ENCODE results near the gene ZNF281. TPM values are rescaled to one million over a fixed set of nuclear protein-coding genes. Genes with fewer than 3 reads are reported as not detected.

The ZNF281 gene
- total RNA-seq, 6 donors from 2014 or later, result 11.4 to 26.8 (median 16.6) TPM

DNA sequence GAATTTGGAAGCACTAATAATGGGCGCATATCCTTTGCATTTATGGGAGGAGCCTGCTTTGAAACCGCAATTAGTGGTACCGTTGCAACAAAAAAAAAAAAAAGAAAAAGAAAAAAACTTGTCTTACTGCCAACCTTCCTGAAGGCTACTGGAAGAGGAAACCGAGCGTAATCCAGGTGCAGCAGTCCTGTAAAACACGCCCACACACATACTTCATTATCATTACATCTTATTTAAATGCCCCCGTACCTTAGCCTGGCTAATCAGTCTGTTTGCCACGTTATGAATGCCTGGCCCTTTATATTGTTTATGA lies 686 bp upstream of the ZNF281 start:
- Histone ChIP-seq H3K4me3 (peak overlapping the region in 3 of 4 donors; percentile 78 to 98 (median 86)), H3K36me3 (peaks cover 0 to 10% (median 3%) of the 10 kb centered on the region in 4 donors), H3K4me1 (peaks cover 37 to 51% (median 43%) of the 10 kb centered on the region in 4 donors), H3K27ac (peak overlapping the region; percentile 91 to 96 (median 94)), H3K27me3 (no peaks in the 10 kb centered on the region), H3K9me3 (no peaks in the 10 kb centered on the region)
- WGBS, 2 donors, result 4 to 8% methylated on average over 8 of the region's 8 CpGs
- no peak for TF ChIP-seq POLR2AphosphoS5 (IDR thresholded peaks at IDR 0.05)
- no peak for TF ChIP-seq POLR2A (IDR thresholded peaks at IDR 0.05)
- TF ChIP-seq CTCF (IDR thresholded peaks at IDR 0.05), result no peak
- TF ChIP-seq EP300 (IDR thresholded peaks at IDR 0.05), result no peak
- peak in 1 of 2 donors; percentile 42 for DNase-seq
- peak; percentile 5 to 37 for ATAC-seq (ENCODE audit: low FRiP score in 2 of 2)

DNA sequence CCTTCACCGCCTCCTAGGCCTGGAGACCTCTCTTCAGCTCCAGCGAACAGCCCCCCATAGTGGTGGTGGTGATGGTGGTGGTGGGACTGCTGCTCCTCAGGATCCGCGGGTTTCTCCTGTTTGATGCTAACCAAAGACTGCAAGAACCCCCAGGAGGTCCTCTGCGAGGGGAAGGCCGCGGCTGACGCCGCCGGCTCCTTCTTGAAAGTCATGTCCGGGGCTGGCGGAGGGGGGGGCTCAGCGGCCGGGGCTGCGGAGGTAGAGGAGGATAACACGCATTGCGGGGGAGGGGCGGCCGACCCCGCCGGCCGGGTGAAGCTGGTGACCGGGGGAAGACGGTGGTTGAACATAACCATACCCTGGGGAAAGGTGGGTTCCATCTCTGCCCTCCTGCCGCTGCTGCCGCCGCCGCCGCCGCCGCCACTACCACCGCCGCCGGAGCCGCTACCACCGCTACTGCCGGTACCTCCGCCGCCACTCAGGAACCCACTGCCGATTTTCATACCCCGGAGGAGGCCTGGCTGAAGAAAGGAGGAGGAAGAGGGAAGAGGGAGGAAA lies 554 bp downstream of the ZNF281 start:
- ATAC-seq (ENCODE audit: low FRiP score in 2 of 2) (peak; percentile 30 to 59), DNase-seq (peak; percentile 49 to 91)
- H3K4me1 ChIP-seq, result peaks cover 34 to 51% (median 45%) of the 10 kb centered on the region in 4 donors

GRCh38 chr1:200406161-200406797 lies 3.6 kb downstream of the ZNF281 start:
- 93 to 95% methylated on average over 8 of the region's 8 CpGs for WGBS, 2 donors
- ATAC-seq (ENCODE audit: low FRiP score in 2 of 2) (no peak), DNase-seq (no peak)
- TF ChIP-seq POLR2A (IDR thresholded peaks at IDR 0.05) (no peak), EP300 (IDR thresholded peaks at IDR 0.05) (no peak), CTCF (IDR thresholded peaks at IDR 0.05) (no peak), POLR2AphosphoS5 (IDR thresholded peaks at IDR 0.05) (no peak)
- Histone ChIP-seq H3K4me3 (no peak overlapping the region), H3K9me3 (no peaks in the 10 kb centered on the region), H3K4me1 (peaks cover 42 to 72% (median 47%) of the 10 kb centered on the region in 4 donors), H3K27ac (no peak overlapping the region), H3K36me3 (peaks cover 0 to 17% (median 3%) of the 10 kb centered on the region in 4 donors), H3K27me3 (no peaks in the 10 kb centered on the region)

More for the DNA sequence above, 554 bp downstream of the ZNF281 start:
- Histone ChIP-seq H3K9me3 (no peaks in the 10 kb centered on the region), H3K36me3 (peaks cover 0 to 16% (median 3%) of the 10 kb centered on the region in 4 donors), H3K27ac (peak overlapping the region; percentile 91 to 96 (median 94)), H3K27me3 (no peaks in the 10 kb centered on the region), H3K4me3 (peak overlapping the region; percentile 60 to 98 (median 82))
- TF ChIP-seq CTCF (IDR thresholded peaks at IDR 0.05) (no peak), POLR2AphosphoS5 (IDR thresholded peaks at IDR 0.05) (no peak), EP300 (IDR thresholded peaks at IDR 0.05) (no peak), POLR2A (IDR thresholded peaks at IDR 0.05) (no peak)
- WGBS, 2 donors, result 0 to 2% methylated on average over 13 to 40 of the region's 41 CpGs

DNA sequence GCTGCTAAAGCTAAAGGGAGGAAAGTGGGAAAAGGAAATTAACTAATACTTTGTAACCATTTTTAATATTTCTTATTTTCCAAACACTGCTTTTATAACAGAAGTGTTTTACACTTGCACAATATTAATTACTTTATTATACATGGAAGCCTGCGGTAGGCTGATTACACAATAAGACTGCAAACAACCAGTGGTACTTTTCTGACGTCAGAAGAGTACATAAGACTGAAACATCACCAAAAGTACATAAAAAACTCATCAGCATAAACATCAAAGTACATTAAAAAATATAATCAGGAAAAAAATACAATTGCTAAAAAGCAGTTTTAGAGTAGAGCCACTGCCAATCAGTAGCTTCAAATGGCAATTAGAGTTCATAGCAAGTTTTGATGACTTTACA lies 4.6 kb downstream of the ZNF281 start:
- DNase-seq (no peak), ATAC-seq (ENCODE audit: low FRiP score in 2 of 2) (no peak)
- WGBS, 2 donors, result 32 to 39% methylated on average over 2 of the region's 2 CpGs
- Histone ChIP-seq H3K27me3 (no peaks in the 10 kb centered on the region), H3K4me3 (peak overlapping the region in 1 of 4 donors; percentile 16), H3K4me1 (peaks cover 36 to 76% (median 47%) of the 10 kb centered on the region in 4 donors), H3K27ac (no peak overlapping the region), H3K36me3 (peaks cover 0 to 17% (median 3%) of the 10 kb centered on the region in 4 donors), H3K9me3 (no peaks in the 10 kb centered on the region)
- TF ChIP-seq POLR2AphosphoS5 (IDR thresholded peaks at IDR 0.05) (no peak), EP300 (IDR thresholded peaks at IDR 0.05) (peak in 1 of 4 donors; percentile 51)

GRCh38 chr1:200401708-200402107 lies 8.1 kb downstream of the ZNF281 start:
- no peak overlapping the region for H3K27ac ChIP-seq
- H3K9me3 ChIP-seq, result no peaks in the 10 kb centered on the region
- WGBS, 2 donors, result 59 to 78% methylated on average over 1 of the region's 1 CpG

More at GRCh38 chr1:200401708-200402107, 8.1 kb downstream of the ZNF281 start:
- DNase-seq, result no peak
- Histone ChIP-seq H3K36me3 (peaks cover 0 to 7% (median 0%) of the 10 kb centered on the region in 4 donors), H3K4me3 (no peak overlapping the region), H3K27me3 (no peaks in the 10 kb centered on the region), H3K4me1 (peaks cover 13 to 48% (median 23%) of the 10 kb centered on the region in 4 donors)
- TF ChIP-seq CTCF (IDR thresholded peaks at IDR 0.05), result no peak
- no peak for ATAC-seq (ENCODE audit: low FRiP score in 2 of 2)
